Mesothelial cell of epicardium (in vitro differentiated cells): ENCODE measurements around the gene SQOR. TPM values are rescaled to one million over a fixed set of nuclear protein-coding genes. Genes with fewer than 3 reads are reported as not detected.

Experiments used
- DNase-seq, 2 experiments: peaks; one replicate each; pipeline ENCODE4 v3.0.0; 2021; ENCODE audit warnings: low spot score in 2 of 2; ENCODE audit not compliant: unreplicated experiment in 2 of 2
- H3K27ac Mint-ChIP-seq: 2 replicates; pipeline ENCODE4 v1.8.0; 2021; ENCODE audit warnings: mixed read lengths
- H3K27me3 Mint-ChIP-seq: 2 replicates; pipeline ENCODE4 v1.8.0; 2021; ENCODE audit warnings: low read depth, mixed read lengths
- H3K36me3 Mint-ChIP-seq: 2 replicates; pipeline ENCODE4 v1.8.0; 2021; ENCODE audit warnings: mixed read lengths
- H3K4me1 Mint-ChIP-seq: 2 replicates; pipeline ENCODE4 v1.8.0; 2021; ENCODE audit warnings: mixed read lengths
- H3K4me3 Mint-ChIP-seq: 2 replicates; pipeline ENCODE4 v1.8.0; 2021; ENCODE audit warnings: mild to moderate bottlenecking, moderate library complexity, mixed read lengths
- H3K9me3 Mint-ChIP-seq: 2 replicates; pipeline ENCODE4 v1.8.0; 2021; ENCODE audit warnings: mixed read lengths
- CTCF ChIP-seq: fragments of 200-600 bp; sonication (generic); IDR thresholded peaks from one replicate; pipeline ENCODE4 v1.5.0; 2021; ENCODE audit warnings: antibody characterized with exemption; ENCODE audit not compliant: unreplicated experiment
- total RNA-seq: library from RNA; stranded (reverse); gene quantifications from 3 replicates; pipeline ENCODE4 v1.2.1, GENCODE V29; 2021

Gene SQOR
- total RNA-seq, 1 donor from 2014 or later: 0.94 TPM

- no peaks in the 10 kb centered on the region for H3K27me3 Mint-ChIP-seq
- H3K36me3 Mint-ChIP-seq: peaks cover 16% of the 10 kb centered on the region
- no peak for DNase-seq
- no peak overlapping the region for H3K27ac Mint-ChIP-seq
- TF ChIP-seq CTCF: no peak
- H3K9me3 Mint-ChIP-seq: peaks cover 4% of the 10 kb centered on the region
- no peaks in the 10 kb centered on the region for H3K4me1 Mint-ChIP-seq
- no peak overlapping the region for H3K4me3 Mint-ChIP-seq
Measured at GRCh38 chr15:45603881-45604280, 30.9 kb upstream of the SQOR start.

GRCh38 chr15:45604326-45604725 lies 30.5 kb upstream of the SQOR start:
- no peaks in the 10 kb centered on the region for H3K27me3 Mint-ChIP-seq
- no peaks in the 10 kb centered on the region for H3K4me1 Mint-ChIP-seq
- no peak for DNase-seq
- no peak overlapping the region for H3K27ac Mint-ChIP-seq
- peaks cover 16% of the 10 kb centered on the region for H3K36me3 Mint-ChIP-seq
- no peak overlapping the region for H3K4me3 Mint-ChIP-seq
- H3K9me3 Mint-ChIP-seq: peaks cover 4% of the 10 kb centered on the region
- no peak for TF ChIP-seq CTCF

- no peak for DNase-seq
- H3K9me3 Mint-ChIP-seq: no peaks in the 10 kb centered on the region
Measured at GRCh38 chr15:45606413-45606812, 28.4 kb upstream of the SQOR start.

GRCh38 chr15:45606841-45607240 lies 28.0 kb upstream of the SQOR start:
- DNase-seq: no peak
- H3K4me3 Mint-ChIP-seq: no peak overlapping the region
- H3K9me3 Mint-ChIP-seq: no peaks in the 10 kb centered on the region
- no peaks in the 10 kb centered on the region for H3K27me3 Mint-ChIP-seq
- H3K4me1 Mint-ChIP-seq: no peaks in the 10 kb centered on the region
- no peak for TF ChIP-seq CTCF
- H3K36me3 Mint-ChIP-seq: peaks cover 12% of the 10 kb centered on the region
- no peak overlapping the region for H3K27ac Mint-ChIP-seq

More at GRCh38 chr15:45606413-45606812, 28.4 kb upstream of the SQOR start:
- no peak overlapping the region for H3K27ac Mint-ChIP-seq
- no peak overlapping the region for H3K4me3 Mint-ChIP-seq
- no peaks in the 10 kb centered on the region for H3K4me1 Mint-ChIP-seq
- TF ChIP-seq CTCF: no peak
- H3K36me3 Mint-ChIP-seq: peaks cover 12% of the 10 kb centered on the region
- H3K27me3 Mint-ChIP-seq: no peaks in the 10 kb centered on the region

- TF ChIP-seq CTCF: peak; percentile 54
- H3K27ac Mint-ChIP-seq: no peak overlapping the region
- no peaks in the 10 kb centered on the region for H3K27me3 Mint-ChIP-seq
- H3K4me3 Mint-ChIP-seq: no peak overlapping the region
- no peak for DNase-seq
- peaks cover 6% of the 10 kb centered on the region for H3K36me3 Mint-ChIP-seq
- no peaks in the 10 kb centered on the region for H3K4me1 Mint-ChIP-seq
- H3K9me3 Mint-ChIP-seq: no peaks in the 10 kb centered on the region
Measured at GRCh38 chr15:45611305-45611704, 23.5 kb upstream of the SQOR start.

GRCh38 chr15:45612790-45613415 lies 21.9 kb upstream of the SQOR start:
- Mint-ChIP-seq H3K4me3 (no peak overlapping the region), H3K9me3 (no peaks in the 10 kb centered on the region), H3K4me1 (no peaks in the 10 kb centered on the region), H3K27me3 (no peaks in the 10 kb centered on the region), H3K36me3 (no peaks in the 10 kb centered on the region), H3K27ac (no peak overlapping the region)
- TF ChIP-seq CTCF: no peak
- DNase-seq: no peak
